HUES64 (cell line): Measurements from ENCODE around the gene JMY.
A peak's percentile ranks its signal among the peaks of the same experiment; 100 is the strongest.

Experiments used
- H3K27ac ChIP-seq: 2 replicates; pipeline ENCODE4 v1.7.0; 2013; ENCODE audit warnings: low read depth, low read length, inconsistent platforms
- H3K27me3 ChIP-seq: 2 replicates; pipeline ENCODE4 v1.6.1; 2013; ENCODE audit warnings: mild to moderate bottlenecking, low read length; ENCODE audit not compliant: insufficient read depth
- H3K36me3 ChIP-seq: 2 replicates; pipeline ENCODE4 v1.6.1; 2013; ENCODE audit warnings: mild to moderate bottlenecking, low read length; ENCODE audit not compliant: insufficient read depth
- H3K4me1 ChIP-seq: 2 replicates; pipeline ENCODE4 v1.6.1; 2013; ENCODE audit warnings: mild to moderate bottlenecking, low read length, moderate library complexity; ENCODE audit not compliant: insufficient read depth
- H3K4me3 ChIP-seq: 2 replicates; pipeline ENCODE4 v1.5.1; 2013; ENCODE audit warnings: mild to moderate bottlenecking, low read length, moderate library complexity
- H3K9ac ChIP-seq: 2 replicates; pipeline ENCODE4 v1.6.1; 2013; ENCODE audit warnings: mild to moderate bottlenecking, low read depth, low read length
- H3K9me3 ChIP-seq: 2 replicates; pipeline ENCODE4 v1.6.1; 2013; ENCODE audit warnings: low read depth, low read length; ENCODE audit not compliant: insufficient read depth
- WGBS: fragments of 150-250, 120-280 bp; methylation state at CpG from one replicate; pipeline ENCODE4 v1.1.7; 2013; ENCODE audit warnings: missing lambda C conversion rate; 5-methylcytosine and 5-hydroxymethylcytosine counted together

JMY gene

GRCh38 chr5:79261897-79262296 lies 26.0 kb downstream of the JMY start:
- 30% methylated on average over 4 of the region's 4 CpGs for WGBS
- peak overlapping the region; percentile 11; the same call in 1 of the 2 replicates for H3K4me3 ChIP-seq
- peaks cover 29% of the 10 kb centered on the region for H3K4me1 ChIP-seq
- peak overlapping the region; percentile 19; the same call in 1 of the 2 replicates for H3K9ac ChIP-seq
- H3K36me3 ChIP-seq: no peaks in the 10 kb centered on the region
- peak overlapping the region; percentile 76 for H3K27ac ChIP-seq
- H3K27me3 ChIP-seq: no peaks in the 10 kb centered on the region
- no peaks in the 10 kb centered on the region for H3K9me3 ChIP-seq

GRCh38 chr5:79263290-79263689 lies 27.4 kb downstream of the JMY start:
- 89% methylated on average over 7 of the region's 7 CpGs for WGBS
- Histone ChIP-seq H3K4me3 (no peak overlapping the region), H3K27ac (peak overlapping the region; percentile 42; the same call in 1 of the 2 replicates), H3K4me1 (peaks cover 29% of the 10 kb centered on the region), H3K9me3 (no peaks in the 10 kb centered on the region), H3K36me3 (no peaks in the 10 kb centered on the region), H3K27me3 (no peaks in the 10 kb centered on the region), H3K9ac (no peak overlapping the region)

DNA sequence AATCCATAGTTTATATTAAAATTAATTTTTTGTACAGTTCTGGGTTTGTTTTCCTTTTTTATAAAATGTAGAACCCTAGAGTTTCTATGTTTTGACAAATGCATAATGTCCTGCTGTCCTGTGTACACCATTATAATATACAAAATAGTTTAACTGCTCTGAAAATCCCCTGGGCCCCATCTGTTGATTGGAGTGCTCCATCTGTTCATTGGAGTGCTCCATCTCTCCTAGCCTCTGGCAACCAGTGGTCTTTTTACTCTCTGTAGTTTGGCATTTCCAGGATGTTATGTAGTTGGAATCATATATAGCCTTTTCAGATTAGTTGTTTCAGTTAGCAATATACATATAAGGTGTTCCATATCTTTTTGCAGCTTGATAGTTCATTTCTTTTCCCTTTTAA lies 31.2 kb downstream of the JMY start:
- no peaks in the 10 kb centered on the region for H3K9me3 ChIP-seq
- H3K9ac ChIP-seq: no peak overlapping the region
- peaks cover 14% of the 10 kb centered on the region for H3K4me1 ChIP-seq
- H3K27me3 ChIP-seq: no peaks in the 10 kb centered on the region
- no peak overlapping the region for H3K4me3 ChIP-seq
- no peak overlapping the region for H3K27ac ChIP-seq
- H3K36me3 ChIP-seq: no peaks in the 10 kb centered on the region

GRCh38 chr5:79269733-79270166 lies 33.8 kb downstream of the JMY start:
- H3K9ac ChIP-seq: no peak overlapping the region
- no peak overlapping the region for H3K4me3 ChIP-seq
- H3K27me3 ChIP-seq: no peaks in the 10 kb centered on the region
- H3K4me1 ChIP-seq: no peaks in the 10 kb centered on the region
- H3K27ac ChIP-seq: no peak overlapping the region
- no peaks in the 10 kb centered on the region for H3K9me3 ChIP-seq
- WGBS: 94% methylated on average over 2 of the region's 3 CpGs
- no peaks in the 10 kb centered on the region for H3K36me3 ChIP-seq

DNA sequence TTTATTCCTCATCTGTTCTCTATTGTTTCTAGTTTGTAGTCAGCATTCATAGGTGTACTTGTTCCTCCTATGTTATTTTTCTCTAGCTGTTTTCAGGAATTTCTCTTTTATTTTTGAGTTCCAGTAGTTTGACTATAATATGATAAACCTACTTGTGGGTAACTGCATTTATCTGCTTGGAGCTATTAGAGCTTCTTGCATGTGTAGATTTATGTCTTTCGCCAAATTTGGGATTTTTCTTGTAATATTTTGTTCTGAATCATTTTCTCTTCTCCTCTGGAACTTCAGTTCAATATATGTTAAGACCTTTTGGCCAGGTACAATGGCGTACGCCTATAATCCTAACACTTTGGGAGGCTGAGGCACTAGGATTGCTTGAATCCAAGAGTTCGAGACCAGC lies 37.4 kb downstream of the JMY start:
- H3K4me3 ChIP-seq: no peak overlapping the region
- no peaks in the 10 kb centered on the region for H3K27me3 ChIP-seq
- 96% methylated on average over 4 of the region's 4 CpGs for WGBS
- no peak overlapping the region for H3K27ac ChIP-seq
- H3K4me1 ChIP-seq: no peaks in the 10 kb centered on the region
- H3K9me3 ChIP-seq: no peaks in the 10 kb centered on the region
- H3K9ac ChIP-seq: no peak overlapping the region
- peaks cover 4% of the 10 kb centered on the region; the same call in 1 of the 2 replicates for H3K36me3 ChIP-seq

GRCh38 chr5:79284846-79285245 lies 48.9 kb downstream of the JMY start:
- H3K9ac ChIP-seq: no peak overlapping the region
- no peak overlapping the region for H3K27ac ChIP-seq
- H3K4me1 ChIP-seq: peaks cover 4% of the 10 kb centered on the region; the same call in 1 of the 2 replicates
- WGBS: 90% methylated on average over 3 of the region's 3 CpGs
- no peaks in the 10 kb centered on the region for H3K27me3 ChIP-seq
- H3K9me3 ChIP-seq: no peaks in the 10 kb centered on the region
- H3K36me3 ChIP-seq: peaks cover 10% of the 10 kb centered on the region
- no peak overlapping the region for H3K4me3 ChIP-seq

DNA sequence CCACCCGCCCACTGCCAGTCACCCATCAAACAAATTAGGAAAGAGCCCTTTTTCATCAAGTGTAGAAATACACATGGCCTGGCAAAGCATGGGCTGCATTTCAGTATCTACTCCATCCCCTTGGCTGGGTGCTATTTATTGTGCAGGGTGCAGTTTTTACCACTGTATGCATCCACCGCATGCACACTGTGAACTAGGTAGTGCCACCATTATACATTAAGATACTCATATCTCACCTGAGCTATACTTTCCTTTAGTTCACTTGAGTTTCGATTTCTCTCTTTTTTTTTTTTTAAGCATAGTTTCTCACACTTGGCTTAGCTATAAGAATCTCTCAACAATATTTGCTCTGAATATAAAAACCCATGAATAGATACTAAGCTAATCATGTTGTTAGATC lies 49.4 kb downstream of the JMY start:
- no peaks in the 10 kb centered on the region for H3K27me3 ChIP-seq
- H3K9ac ChIP-seq: no peak overlapping the region
- H3K4me1 ChIP-seq: peaks cover 4% of the 10 kb centered on the region; the same call in 1 of the 2 replicates
- 95% methylated on average over 3 of the region's 3 CpGs for WGBS
- no peaks in the 10 kb centered on the region for H3K9me3 ChIP-seq
- no peak overlapping the region for H3K27ac ChIP-seq
- H3K4me3 ChIP-seq: no peak overlapping the region
- H3K36me3 ChIP-seq: peaks cover 10% of the 10 kb centered on the region

DNA sequence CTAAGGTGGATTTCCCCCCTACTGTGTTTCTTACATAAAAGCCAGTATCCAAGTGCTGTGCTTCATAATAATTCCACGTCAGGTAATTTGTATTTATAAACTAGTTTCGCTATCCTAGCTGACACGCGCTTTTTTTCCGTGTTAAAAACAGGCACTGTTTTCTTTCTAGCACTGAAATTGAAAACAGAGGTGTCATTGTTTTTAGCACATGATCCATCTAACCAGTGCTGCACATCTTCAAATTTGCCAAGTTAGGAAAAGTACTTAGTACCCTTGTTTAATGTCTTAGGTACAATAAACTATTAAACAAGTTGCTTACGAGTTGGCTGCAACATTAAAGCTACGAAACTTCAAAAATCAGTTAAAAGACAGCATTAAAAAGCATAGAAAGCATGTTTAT lies 49.9 kb downstream of the JMY start:
- H3K27me3 ChIP-seq: no peaks in the 10 kb centered on the region
- WGBS: 97% methylated on average over 7 of the region's 7 CpGs

GRCh38 chr5:79287380-79287779 lies 51.4 kb downstream of the JMY start:
- Histone ChIP-seq H3K27me3 (no peaks in the 10 kb centered on the region), H3K27ac (no peak overlapping the region), H3K9ac (no peak overlapping the region), H3K36me3 (peaks cover 24% of the 10 kb centered on the region), H3K4me3 (no peak overlapping the region), H3K9me3 (no peaks in the 10 kb centered on the region), H3K4me1 (peaks cover 4% of the 10 kb centered on the region; the same call in 1 of the 2 replicates)
- 91% methylated on average over 3 of the region's 4 CpGs for WGBS

More for the DNA sequence above, 49.9 kb downstream of the JMY start:
- Histone ChIP-seq H3K9me3 (no peaks in the 10 kb centered on the region), H3K4me3 (no peak overlapping the region), H3K9ac (no peak overlapping the region), H3K27ac (no peak overlapping the region), H3K36me3 (peaks cover 9% of the 10 kb centered on the region), H3K4me1 (peaks cover 4% of the 10 kb centered on the region; the same call in 1 of the 2 replicates)

DNA sequence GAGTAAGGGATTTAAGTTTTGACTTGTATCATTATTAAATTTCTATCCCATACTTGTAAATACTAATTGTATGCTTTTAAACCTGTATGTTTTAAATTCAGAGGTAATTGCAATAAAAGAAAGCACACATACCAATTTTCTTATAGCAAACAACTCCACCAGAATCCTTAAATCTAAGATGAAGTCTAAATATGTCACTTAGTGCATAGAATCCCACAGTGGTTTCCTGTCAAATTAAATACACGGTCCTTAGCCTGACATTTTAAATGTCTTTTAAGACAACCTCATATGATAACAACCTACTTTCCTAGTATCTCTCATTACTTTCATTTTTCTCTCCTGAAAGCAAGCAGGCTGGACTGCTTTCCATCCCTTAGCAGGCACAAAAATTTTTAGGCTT lies 52.0 kb downstream of the JMY start:
- WGBS: 91% methylated on average over 1 of the region's 1 CpG

DNA sequence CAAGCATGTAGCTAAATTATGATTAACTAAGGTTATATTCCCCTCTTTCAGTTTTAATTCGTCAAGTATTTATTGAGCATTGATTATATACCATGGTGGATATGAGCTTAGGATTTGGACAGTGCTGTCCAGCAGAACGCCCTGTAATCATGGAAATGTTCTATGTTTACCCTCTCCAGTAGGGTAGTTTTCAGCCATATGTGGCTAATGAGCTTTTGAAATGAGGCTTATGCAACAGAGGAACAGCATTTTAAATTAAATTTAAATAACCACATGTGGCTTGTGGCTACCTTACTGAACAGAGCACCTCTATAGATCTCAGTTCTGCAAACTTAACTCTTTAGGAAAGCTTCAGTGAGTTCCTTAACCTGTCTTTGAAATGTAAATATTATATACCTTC lies 59.1 kb downstream of the JMY start:
- H3K27me3 ChIP-seq: no peaks in the 10 kb centered on the region
- H3K9ac ChIP-seq: no peak overlapping the region
- WGBS: 93% methylated on average over 2 of the region's 2 CpGs
- no peak overlapping the region for H3K27ac ChIP-seq
- no peaks in the 10 kb centered on the region for H3K4me1 ChIP-seq
- no peaks in the 10 kb centered on the region for H3K9me3 ChIP-seq
- peaks cover 24% of the 10 kb centered on the region for H3K36me3 ChIP-seq
- no peak overlapping the region for H3K4me3 ChIP-seq

More for the DNA sequence above, 52.0 kb downstream of the JMY start:
- Histone ChIP-seq H3K9me3 (no peaks in the 10 kb centered on the region), H3K27ac (no peak overlapping the region), H3K36me3 (peaks cover 24% of the 10 kb centered on the region), H3K4me3 (no peak overlapping the region), H3K27me3 (no peaks in the 10 kb centered on the region), H3K4me1 (peaks cover 4% of the 10 kb centered on the region; the same call in 1 of the 2 replicates), H3K9ac (no peak overlapping the region)

DNA sequence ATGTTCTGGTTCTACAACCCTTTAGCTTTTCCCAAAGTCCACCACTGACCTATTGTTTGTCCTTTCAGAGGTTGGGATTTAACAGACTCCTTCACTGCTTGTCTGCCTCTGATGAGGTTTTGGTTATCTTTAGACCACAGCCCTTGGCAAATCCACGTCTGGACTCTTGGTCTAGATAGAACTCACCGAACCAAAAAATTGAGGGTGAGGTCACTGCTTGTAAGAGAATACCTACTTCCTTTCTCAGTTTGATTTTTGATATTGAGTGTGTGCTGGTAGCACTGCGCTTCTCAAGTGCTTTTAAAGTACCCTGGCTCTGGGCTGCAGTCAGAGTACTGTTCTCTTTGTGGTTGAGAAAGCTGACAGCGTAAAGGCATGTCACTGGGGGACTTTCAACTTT lies 61.7 kb downstream of the JMY start:
- H3K9ac ChIP-seq: no peak overlapping the region
- H3K4me3 ChIP-seq: no peak overlapping the region
- H3K36me3 ChIP-seq: peaks cover 27% of the 10 kb centered on the region
- WGBS: 87% methylated on average over 4 of the region's 4 CpGs
- H3K27ac ChIP-seq: no peak overlapping the region
- no peaks in the 10 kb centered on the region for H3K27me3 ChIP-seq
- H3K4me1 ChIP-seq: no peaks in the 10 kb centered on the region
- H3K9me3 ChIP-seq: no peaks in the 10 kb centered on the region
